ENCODE results near the gene HPCAL1.

HPCAL1 gene

DNA sequence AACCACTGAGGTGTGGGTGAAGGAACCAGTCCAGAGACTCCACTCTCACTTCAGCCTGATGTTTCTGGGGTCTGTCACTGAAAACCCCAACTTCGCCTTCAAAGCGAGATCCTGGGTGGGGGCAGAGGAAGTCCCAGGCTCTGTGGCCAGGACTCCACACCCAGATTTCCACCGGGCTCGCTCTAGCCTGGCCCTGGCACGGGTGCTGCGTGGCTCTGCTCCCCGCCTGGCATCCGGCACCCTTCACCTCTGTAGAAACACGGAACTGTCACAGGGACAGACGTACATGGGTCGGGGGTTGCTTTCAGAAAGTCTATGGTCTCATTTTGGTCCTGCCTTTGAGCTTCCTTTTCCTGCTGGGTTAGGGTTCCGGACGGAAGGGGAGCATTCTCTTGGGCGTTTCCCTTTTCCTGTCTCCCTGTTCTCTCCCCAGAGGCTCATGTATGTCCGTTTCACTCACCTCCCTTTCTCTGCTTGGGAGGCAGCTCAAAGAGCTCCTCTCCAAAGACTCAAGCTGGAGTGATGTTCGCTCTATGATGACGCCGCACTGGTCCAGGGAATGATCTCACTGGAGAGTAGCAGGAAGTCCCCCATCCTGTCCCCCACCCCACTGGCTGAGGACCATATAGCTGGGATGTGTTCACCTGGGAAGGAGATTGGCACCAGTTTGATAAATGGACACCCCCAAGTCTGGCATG is 103.9 kb downstream of the HPCAL1 start:
- H3K4me3 ChIP-seq (ENCODE audit: insufficient read depth, low read length, poor library complexity, severe bottlenecking), result no peak overlapping the region
- no peak overlapping the region for H3K9ac ChIP-seq (ENCODE audit: low read length)
- H2AFZ ChIP-seq (ENCODE audit: low read depth, low read length, severe bottlenecking), result no peak overlapping the region
- no peaks in the 10 kb centered on the region for H3K79me2 ChIP-seq (ENCODE audit: insufficient read depth, low read length)
- H3K36me3 ChIP-seq (ENCODE audit: low read length), result no peaks in the 10 kb centered on the region
- peaks cover 7% of the 10 kb centered on the region for H3F3A ChIP-seq (ENCODE audit: insufficient read depth)
- H3K27ac ChIP-seq (ENCODE audit: low read depth, low read length), result no peak overlapping the region
- TF ChIP-seq, protein P1, sequence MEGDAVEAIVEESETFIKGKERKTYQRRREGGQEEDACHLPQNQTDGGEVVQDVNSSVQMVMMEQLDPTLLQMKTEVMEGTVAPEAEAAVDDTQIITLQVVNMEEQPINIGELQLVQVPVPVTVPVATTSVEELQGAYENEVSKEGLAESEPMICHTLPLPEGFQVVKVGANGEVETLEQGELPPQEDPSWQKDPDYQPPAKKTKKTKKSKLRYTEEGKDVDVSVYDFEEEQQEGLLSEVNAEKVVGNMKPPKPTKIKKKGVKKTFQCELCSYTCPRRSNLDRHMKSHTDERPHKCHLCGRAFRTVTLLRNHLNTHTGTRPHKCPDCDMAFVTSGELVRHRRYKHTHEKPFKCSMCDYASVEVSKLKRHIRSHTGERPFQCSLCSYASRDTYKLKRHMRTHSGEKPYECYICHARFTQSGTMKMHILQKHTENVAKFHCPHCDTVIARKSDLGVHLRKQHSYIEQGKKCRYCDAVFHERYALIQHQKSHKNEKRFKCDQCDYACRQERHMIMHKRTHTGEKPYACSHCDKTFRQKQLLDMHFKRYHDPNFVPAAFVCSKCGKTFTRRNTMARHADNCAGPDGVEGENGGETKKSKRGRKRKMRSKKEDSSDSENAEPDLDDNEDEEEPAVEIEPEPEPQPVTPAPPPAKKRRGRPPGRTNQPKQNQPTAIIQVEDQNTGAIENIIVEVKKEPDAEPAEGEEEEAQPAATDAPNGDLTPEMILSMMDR (IDR thresholded peaks at IDR 0.05; ENCODE audit: insufficient read depth, low read length, poor library complexity, severe bottlenecking), result no peak
- TF ChIP-seq EZH2phosphoT487 (conservative IDR thresholded peaks at IDR 0.05; ENCODE audit: low read length), result no peak
- H3K27me3 ChIP-seq (ENCODE audit: low read length), result no peaks in the 10 kb centered on the region
- H3K9me2 ChIP-seq (replicated peaks; ENCODE audit: insufficient read depth, low read length), result no peaks in the 10 kb centered on the region
- H3K9me3 ChIP-seq (ENCODE audit: insufficient read depth, low read length), result no peaks in the 10 kb centered on the region
- H3K4me2 ChIP-seq (ENCODE audit: low read depth, low read length, poor library complexity, severe bottlenecking), result no peak overlapping the region
- H4K20me1 ChIP-seq (ENCODE audit: low read depth, low read length), result no peaks in the 10 kb centered on the region

DNA sequence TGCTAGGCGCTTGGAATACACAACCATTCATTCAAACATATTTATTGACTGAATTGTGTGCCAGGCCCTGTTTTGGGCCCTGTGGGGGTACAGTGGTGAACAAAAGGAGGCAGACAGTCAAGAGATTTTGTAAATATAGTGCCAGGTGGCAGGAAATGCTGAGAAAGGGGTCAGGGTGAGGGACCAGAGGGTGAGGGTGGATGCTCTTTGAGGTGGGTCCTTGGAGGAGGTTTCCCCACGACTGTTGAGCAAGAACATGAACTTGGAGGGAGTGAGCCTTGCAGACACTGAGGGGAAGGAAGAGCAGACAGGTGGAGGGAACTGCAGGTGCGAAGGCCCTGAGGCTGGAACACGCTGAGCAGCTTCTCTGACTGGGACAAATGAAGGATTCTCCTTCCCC is 104.7 kb downstream of the HPCAL1 start:
- Histone ChIP-seq H3K9me2 (replicated peaks; ENCODE audit: insufficient read depth, low read length) (no peaks in the 10 kb centered on the region), H3K9me3 (ENCODE audit: insufficient read depth, low read length) (no peaks in the 10 kb centered on the region), H3F3A (ENCODE audit: insufficient read depth) (peaks cover 7% of the 10 kb centered on the region), H3K27me3 (ENCODE audit: low read length) (no peaks in the 10 kb centered on the region), H3K9ac (ENCODE audit: low read length) (no peak overlapping the region), H3K79me2 (ENCODE audit: insufficient read depth, low read length) (no peaks in the 10 kb centered on the region), H3K36me3 (ENCODE audit: low read length) (no peaks in the 10 kb centered on the region), H4K20me1 (ENCODE audit: low read depth, low read length) (no peaks in the 10 kb centered on the region), H3K4me3 (ENCODE audit: insufficient read depth, low read length, poor library complexity, severe bottlenecking) (no peak overlapping the region), H3K4me2 (ENCODE audit: low read depth, low read length, poor library complexity, severe bottlenecking) (no peak overlapping the region), H3K27ac (ENCODE audit: low read depth, low read length) (no peak overlapping the region), H2AFZ (ENCODE audit: low read depth, low read length, severe bottlenecking) (no peak overlapping the region)
- TF ChIP-seq, protein P1 (IDR thresholded peaks at IDR 0.05; ENCODE audit: insufficient read depth, low read length, poor library complexity, severe bottlenecking), result no peak
- no peak for TF ChIP-seq EZH2phosphoT487 (conservative IDR thresholded peaks at IDR 0.05; ENCODE audit: low read length)

DNA sequence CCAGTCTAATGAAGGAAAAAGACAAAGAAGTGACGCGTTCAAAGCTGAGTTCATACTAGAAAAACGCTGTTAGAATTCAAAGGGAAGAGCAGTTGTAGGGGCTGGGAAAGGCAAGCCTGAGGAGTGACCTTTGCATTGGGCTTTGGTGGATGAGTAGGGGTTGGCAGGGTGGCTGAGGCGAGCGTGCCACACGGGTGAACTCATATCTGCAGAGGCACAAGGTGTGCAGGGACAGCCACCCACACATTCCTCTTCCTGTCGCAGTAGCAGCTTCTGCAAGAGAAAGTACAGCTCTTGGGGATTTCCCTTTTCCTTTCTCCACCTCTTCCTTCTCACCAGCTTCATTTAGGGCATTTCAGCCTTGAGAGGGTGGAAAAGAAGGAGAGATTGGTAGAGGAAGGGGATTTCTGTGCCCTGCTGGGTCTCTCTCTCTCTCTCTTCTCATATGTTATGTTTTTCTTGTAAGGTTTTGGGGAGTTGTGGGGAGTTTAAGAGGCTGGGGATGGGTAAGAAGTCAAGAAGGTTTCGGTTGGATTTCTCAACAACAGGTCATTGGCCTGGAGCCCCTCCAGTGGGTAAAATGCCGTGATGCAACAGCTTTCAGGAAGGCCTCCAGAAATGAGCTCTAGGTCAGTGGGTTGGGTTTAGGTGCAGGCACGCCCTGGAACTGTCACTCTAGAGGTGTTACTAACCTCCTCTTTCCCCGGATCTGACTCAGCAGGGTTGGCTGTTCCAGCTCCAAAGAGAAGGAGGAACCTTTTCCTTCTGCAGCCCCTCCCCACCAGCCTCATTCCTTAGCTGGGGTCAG is 105.3 kb downstream of the HPCAL1 start:
- Histone ChIP-seq H3K4me2 (ENCODE audit: low read depth, low read length, poor library complexity, severe bottlenecking) (no peak overlapping the region), H3K27ac (ENCODE audit: low read depth, low read length) (no peak overlapping the region), H3K4me3 (ENCODE audit: insufficient read depth, low read length, poor library complexity, severe bottlenecking) (no peak overlapping the region), H4K20me1 (ENCODE audit: low read depth, low read length) (no peaks in the 10 kb centered on the region), H3K9me3 (ENCODE audit: insufficient read depth, low read length) (no peaks in the 10 kb centered on the region), H2AFZ (ENCODE audit: low read depth, low read length, severe bottlenecking) (no peak overlapping the region), H3K9ac (ENCODE audit: low read length) (no peak overlapping the region; the same call in 1 of the 2 replicates), H3K79me2 (ENCODE audit: insufficient read depth, low read length) (no peaks in the 10 kb centered on the region), H3K27me3 (ENCODE audit: low read length) (no peaks in the 10 kb centered on the region), H3K36me3 (ENCODE audit: low read length) (no peaks in the 10 kb centered on the region), H3K9me2 (replicated peaks; ENCODE audit: insufficient read depth, low read length) (no peaks in the 10 kb centered on the region), H3F3A (ENCODE audit: insufficient read depth) (peaks cover 7% of the 10 kb centered on the region)
- TF ChIP-seq, protein P1 (IDR thresholded peaks at IDR 0.05; ENCODE audit: insufficient read depth, low read length, poor library complexity, severe bottlenecking), result no peak
- TF ChIP-seq EZH2phosphoT487 (conservative IDR thresholded peaks at IDR 0.05; ENCODE audit: low read length), result no peak

Data from SU-DHL-6 (cell line).